ENCODE data around the gene PRH1. TPM values are rescaled to one million over a fixed set of nuclear protein-coding genes. Genes with fewer than 3 reads are reported as not detected.

PRH1 gene
- total and polyA plus RNA-seq, 2 of the 13 experiments (the other 11 are each of a cell fraction or from before 2014, with no cell fraction given): 5.3 to 18.8 TPM

DNA sequence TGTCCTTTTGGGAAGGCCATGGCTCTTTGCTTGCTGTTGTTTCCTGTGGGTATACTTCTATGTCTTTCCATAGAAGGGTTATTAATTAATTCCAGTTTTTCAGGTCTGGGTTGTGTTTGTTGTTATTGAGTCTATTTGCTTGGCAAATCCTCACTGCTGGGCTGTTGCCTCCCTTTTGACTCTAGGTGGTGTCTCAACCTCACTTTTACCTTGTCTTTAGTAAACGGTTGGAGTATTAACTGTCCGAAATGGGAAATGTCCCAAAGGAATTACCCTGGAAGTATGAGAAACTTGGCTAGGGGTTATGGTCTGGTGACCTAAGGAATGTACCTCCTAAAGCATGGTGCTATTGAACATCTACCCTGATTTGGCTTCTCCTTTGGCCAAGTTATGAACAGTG lies 16.7 kb downstream of the PRH1 start (continued):
- no peak for TF ChIP-seq ZNF780A (CRISPR knock-in tag; IDR thresholded peaks at IDR 0.05)
- TF ChIP-seq, protein P1, sequence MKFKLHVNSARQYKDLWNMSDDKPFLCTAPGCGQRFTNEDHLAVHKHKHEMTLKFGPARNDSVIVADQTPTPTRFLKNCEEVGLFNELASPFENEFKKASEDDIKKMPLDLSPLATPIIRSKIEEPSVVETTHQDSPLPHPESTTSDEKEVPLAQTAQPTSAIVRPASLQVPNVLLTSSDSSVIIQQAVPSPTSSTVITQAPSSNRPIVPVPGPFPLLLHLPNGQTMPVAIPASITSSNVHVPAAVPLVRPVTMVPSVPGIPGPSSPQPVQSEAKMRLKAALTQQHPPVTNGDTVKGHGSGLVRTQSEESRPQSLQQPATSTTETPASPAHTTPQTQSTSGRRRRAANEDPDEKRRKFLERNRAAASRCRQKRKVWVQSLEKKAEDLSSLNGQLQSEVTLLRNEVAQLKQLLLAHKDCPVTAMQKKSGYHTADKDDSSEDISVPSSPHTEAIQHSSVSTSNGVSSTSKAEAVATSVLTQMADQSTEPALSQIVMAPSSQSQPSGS (CRISPR knock-in tag; IDR thresholded peaks at IDR 0.05): no peak

DNA sequence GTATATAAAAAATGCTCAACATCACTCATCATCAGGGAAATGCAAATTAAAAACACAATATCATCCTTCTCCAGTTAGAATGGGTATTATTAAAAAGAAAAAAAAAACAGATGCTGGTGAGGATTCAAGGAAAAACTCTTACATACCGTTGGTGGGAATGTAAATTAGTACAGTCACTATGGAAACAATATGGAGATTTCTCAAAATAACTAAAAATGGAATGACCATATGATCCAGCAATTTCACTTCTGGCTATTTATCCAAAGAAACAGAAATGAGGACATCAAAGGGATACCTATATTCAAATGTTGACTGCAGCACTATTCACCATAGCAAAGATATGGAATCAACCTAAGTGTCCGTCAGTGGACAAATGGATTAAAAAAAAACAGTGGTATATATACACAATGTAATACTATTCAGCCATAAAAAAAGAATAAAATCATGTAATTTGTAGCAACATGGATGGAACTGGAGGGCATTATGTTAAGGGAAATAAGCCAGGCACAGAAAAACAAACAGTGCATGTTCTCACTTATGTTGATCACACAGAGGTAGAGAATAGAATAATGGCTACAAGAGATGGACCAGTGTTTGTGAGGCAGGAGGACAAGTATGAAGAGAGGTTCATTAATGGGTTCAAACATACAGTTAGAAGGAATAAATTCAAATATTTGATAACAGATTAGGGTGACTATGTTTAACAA lies 20.4 kb downstream of the PRH1 start:
- Histone ChIP-seq H3K4me3 (replicated peaks in 1 of 3; ENCODE audit: insufficient read depth in 1 of 3, low read depth in 2 of 3, low read length in 3 of 3) (no peak overlapping the region), H3K36me3 (replicated peaks in 1 of 2; ENCODE audit: control insufficient read depth in 1 of 2, insufficient read depth in 2 of 2, low read length in 2 of 2) (peaks cover 1 to 8% of the 10 kb centered on the region in 2 experiments; a peak in 2 of 5 replicates), H3K9me3 (ENCODE audit: low read length) (no peaks in the 10 kb centered on the region), H3K4me1 (ENCODE audit: insufficient read depth, low read length) (peaks cover 12% of the 10 kb centered on the region; the same call in 1 of the 2 replicates), H2AFZ (ENCODE audit: low read length) (no peak overlapping the region), H3K27me3 (ENCODE audit: control insufficient read depth in 1 of 2, insufficient read depth in 2 of 2, low read length in 2 of 2) (no peaks in the 10 kb centered on the region), H3K4me2 (ENCODE audit: low read depth, low read length) (no peak overlapping the region), H3K9ac (ENCODE audit: insufficient read depth, low read depth, low read length) (no peak overlapping the region), H4K20me1 (ENCODE audit: insufficient read depth, low read length) (no peaks in the 10 kb centered on the region), H3K79me2 (ENCODE audit: insufficient read depth, low read length) (no peaks in the 10 kb centered on the region), H3K27ac (ENCODE audit: extremely low read length, insufficient read depth, low read length) (no peak overlapping the region)
- POLR2A ChIA-PET: no interaction called here
- no TSS peak for BruUV-seq (replicated peaks)
- no peak for TF ChIP-seq ZNF431 (CRISPR knock-in tag; IDR thresholded peaks at IDR 0.05; ENCODE audit: borderline replicate concordance, low read depth)
- no peak for TF ChIP-seq ZBTB3 (CRISPR knock-in tag; IDR thresholded peaks at IDR 0.05; ENCODE audit: borderline replicate concordance, low read depth)
- no peak for TF ChIP-seq JUNB (CRISPR knock-in tag; IDR thresholded peaks at IDR 0.05; ENCODE audit: borderline replicate concordance)
- no peak for TF ChIP-seq RARA (CRISPR knock-in tag; IDR thresholded peaks at IDR 0.05)
- TF ChIP-seq ZNF780A (CRISPR knock-in tag; IDR thresholded peaks at IDR 0.05): no peak
- no peak for TF ChIP-seq ZNF644 (CRISPR knock-in tag; IDR thresholded peaks at IDR 0.05; ENCODE audit: low read depth)
- TF ChIP-seq FOSL2 (CRISPR knock-in tag; IDR thresholded peaks at IDR 0.05): no peak
- no peak for TF ChIP-seq TRIM24 (CRISPR knock-in tag; IDR thresholded peaks at IDR 0.05)
- TF ChIP-seq, protein P2, sequence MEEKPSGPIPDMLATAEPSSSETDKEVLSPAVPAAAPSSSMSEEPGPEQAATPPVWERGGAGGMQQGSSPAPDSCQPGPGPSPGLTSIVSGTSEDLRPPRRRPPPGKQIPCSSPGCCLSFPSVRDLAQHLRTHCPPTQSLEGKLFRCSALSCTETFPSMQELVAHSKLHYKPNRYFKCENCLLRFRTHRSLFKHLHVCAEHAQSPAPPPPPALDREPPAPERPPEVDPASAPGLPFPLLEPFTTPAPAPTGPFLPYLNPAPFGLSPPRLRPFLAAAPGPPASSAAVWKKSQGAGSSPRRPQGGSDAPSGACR (CRISPR knock-in tag; IDR thresholded peaks at IDR 0.05): no peak
- no peak for TF ChIP-seq NFKBIZ (CRISPR knock-in tag; IDR thresholded peaks at IDR 0.05)
- TF ChIP-seq HNRNPK (IDR thresholded peaks at IDR 0.05; ENCODE audit: low read depth, low read length, poor library complexity, severe bottlenecking): no peak
- no peak for TF ChIP-seq MZF1 (CRISPR knock-in tag; IDR thresholded peaks at IDR 0.05; ENCODE audit: borderline replicate concordance)
- TF ChIP-seq ZNF556 (CRISPR knock-in tag; IDR thresholded peaks at IDR 0.05; ENCODE audit: borderline replicate concordance): no peak
- in situ Hi-C loops (cut with HindIII; ENCODE audit: extremely low pct_ligation_motif_present, low pct_unique_long_range_greater_than_20kb) (no loop called here), intact Hi-C loops (cut with micrococcal nuclease; ENCODE audit: unreplicated experiment) (no loop called here)
- DNase-seq (ENCODE audit: low spot score) (no peak), ATAC-seq (no peak), FAIRE-seq (no peak)
- WGBS (ENCODE audit: low lambda C conversion rate): 97% methylated on average over 2 of the region's 2 CpGs
- CTCF ChIA-PET (ENCODE audit: low intra/inter-chr PET ratio, low total read pairs): no interaction called here
